ENCODE data around the gene CSAG2. TPM values are rescaled to one million over a fixed set of nuclear protein-coding genes. Genes with fewer than 3 reads are reported as not detected.
"Not testable (repeated sequence)": the region's sequence is repeated elsewhere in the genome, so short reads cannot be mapped to it uniquely, and the experiment has no call there.

CSAG2 gene, protein sequence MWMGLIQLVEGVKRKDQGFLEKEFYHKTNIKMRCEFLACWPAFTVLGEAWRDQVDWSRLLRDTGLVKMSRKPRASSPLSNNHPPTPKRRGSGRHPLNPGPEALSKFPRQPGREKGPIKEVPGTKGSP
- polyA plus RNA-seq (ENCODE audit: insufficient read length in 3 of 3), result not detected
- long read RNA-seq, donor 1, result 0 reads
- long read RNA-seq, donor 2, result 0 reads
- long read RNA-seq, donor 3, result 0 reads
- long read RNA-seq, donor 4, result 0 reads
- long read RNA-seq, donor 5, result 0 reads
- long read RNA-seq, donor 6, result 0 reads
- long read RNA-seq, donor 7, result 0 reads
- long read RNA-seq, donor 8, result 0 reads
- long read RNA-seq, donor 9, result 0 reads
- long read RNA-seq, donor 10, result 0 reads
- long read RNA-seq, donor 11, result 0 reads
- long read RNA-seq, donor 12, result 0 reads
- long read RNA-seq, donor 13, result 0 reads
- long read RNA-seq, donor 14, result 0 reads
- long read RNA-seq, donor 15, result 0 reads
- long read RNA-seq, donor 16, result 0 reads

DNA sequence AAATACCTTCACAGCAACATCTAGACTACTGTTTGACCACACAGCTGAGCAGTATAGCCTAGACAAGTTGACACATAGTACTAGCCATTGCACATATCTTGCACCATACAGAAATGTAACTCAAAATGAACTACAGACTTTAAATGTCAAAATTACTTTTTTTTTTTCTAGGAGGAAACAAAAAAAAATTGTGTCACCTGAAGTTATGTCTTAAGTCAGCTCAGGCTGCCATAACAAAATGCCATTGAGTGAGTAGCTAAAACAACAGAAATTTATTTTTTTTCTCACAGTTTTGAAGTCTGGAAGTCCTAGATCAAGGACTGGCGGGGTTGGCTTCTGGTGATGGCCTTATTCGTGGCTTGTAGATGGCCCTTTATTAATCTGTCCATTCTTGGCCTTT, at the start of gene CSAG2:
Gene CSAG2 (minus strand): TSS at position 101 of the 400 bp plus-strand sequence. CDS start 161 bp downstream, outside the sequence.
- not testable (repeated sequence) for DNase-seq (ENCODE audit: extremely low read depth in 1 of 11, low read depth in 9 of 11, low spot score in 4 of 11)

DNA sequence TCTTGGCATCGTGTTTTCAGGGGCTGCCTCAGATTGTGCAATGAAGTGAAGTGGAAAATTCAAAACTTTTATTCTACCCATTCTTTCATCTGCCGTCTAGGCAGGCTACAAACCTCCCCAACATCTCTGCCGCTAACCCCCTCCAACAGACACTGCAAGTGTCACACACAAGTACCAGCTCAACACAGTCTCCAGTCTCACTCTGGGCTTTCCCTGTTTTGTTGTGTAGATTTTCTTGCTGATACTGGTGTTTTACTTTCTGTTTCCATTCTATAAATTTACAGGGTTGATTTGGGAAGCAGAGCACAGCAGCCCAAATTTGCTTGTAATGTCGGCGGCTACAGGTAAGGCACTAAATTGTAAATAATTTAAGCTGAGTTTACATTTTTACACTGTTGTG, 45.8 kb upstream of the CSAG2 start:
- not testable (repeated sequence) for DNase-seq (ENCODE audit: extremely low read depth in 1 of 11, low read depth in 9 of 11, low spot score in 4 of 11)

DNA sequence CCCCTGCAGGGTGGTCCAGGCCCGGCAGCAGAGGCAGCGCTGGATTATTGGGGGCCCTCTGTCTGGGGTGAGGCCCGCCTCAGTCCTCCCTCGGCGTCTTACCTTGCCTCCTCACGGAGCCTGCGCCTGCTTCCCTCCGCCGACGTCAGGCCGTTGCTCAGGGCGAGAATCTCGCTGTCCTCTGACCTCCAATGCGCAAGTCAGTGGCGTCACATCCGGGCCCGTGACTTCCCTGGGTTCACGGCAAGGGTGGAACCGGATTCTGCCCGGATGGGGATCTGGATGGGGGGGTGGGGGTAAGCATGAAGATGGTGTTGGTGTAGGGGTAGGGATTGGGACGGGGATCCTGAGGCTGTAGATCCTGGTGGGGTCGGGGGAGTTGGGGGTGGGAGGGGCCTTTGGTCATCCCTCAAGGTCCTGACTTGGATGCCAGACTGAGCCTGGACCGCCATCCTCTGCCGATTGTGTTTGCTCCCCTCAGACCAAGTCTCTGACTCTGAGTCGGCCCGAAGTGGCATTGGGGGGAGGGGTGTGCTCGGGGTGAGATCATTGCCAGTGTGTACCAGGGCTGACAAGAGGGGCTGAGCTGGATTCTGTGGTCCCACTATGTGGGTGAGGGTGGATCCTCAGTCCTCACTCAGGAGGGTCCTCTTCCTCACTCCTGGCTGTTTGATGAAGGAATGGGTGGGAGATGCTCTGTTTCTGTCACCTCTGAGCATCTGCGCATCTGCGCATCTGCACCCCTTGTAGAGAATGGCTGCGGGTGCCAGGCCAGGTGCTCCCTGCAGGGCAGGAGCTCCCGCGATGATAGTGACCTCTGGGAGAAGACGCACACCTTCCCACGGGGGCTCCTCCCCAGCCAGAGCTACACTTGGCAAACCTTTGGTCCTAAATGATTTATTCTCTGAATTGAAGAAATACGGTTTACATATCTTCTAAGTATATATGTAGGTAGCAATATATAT, 44.9 kb upstream of the CSAG2 start, which contains the start of gene MAGEA2:
Gene MAGEA2 (minus strand): TSS at position 157 of the 965 bp plus-strand sequence. CDS start 2,479 bp downstream, outside the sequence.
- DNase-seq (ENCODE audit: extremely low read depth in 1 of 11, low read depth in 9 of 11, low spot score in 4 of 11), result not testable (repeated sequence)

DNA sequence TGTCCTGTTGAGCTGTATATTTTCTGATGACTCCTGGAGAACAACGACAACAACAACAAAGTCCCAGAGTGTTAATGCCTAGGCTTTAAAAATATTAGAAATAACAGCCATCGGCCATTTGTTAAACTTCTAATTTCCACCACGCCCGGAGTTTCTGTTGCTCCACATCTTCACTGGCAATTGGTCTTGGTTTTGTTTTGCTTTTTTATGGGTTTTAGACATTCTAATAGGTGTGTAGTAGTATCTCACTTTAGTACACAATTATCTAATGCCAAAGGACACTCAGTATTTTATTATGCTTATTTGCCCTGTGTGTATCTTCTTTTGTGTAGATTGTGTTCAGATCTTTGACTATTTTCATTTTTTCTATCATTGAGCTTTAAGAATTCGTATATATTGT, 29.5 kb upstream of the CSAG2 start:
- DNase-seq (ENCODE audit: extremely low read depth in 1 of 11, low read depth in 9 of 11, low spot score in 4 of 11), result no peak

DNA sequence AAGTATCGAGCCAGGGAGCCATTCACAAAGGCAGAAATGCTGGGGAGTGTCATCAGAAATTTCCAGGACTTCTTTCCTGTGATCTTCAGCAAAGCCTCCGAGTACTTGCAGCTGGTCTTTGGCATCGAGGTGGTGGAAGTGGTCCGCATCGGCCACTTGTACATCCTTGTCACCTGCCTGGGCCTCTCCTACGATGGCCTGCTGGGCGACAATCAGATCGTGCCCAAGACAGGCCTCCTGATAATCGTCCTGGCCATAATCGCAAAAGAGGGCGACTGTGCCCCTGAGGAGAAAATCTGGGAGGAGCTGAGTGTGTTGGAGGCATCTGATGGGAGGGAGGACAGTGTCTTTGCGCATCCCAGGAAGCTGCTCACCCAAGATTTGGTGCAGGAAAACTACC, 27.5 kb upstream of the CSAG2 start:
- DNase-seq (ENCODE audit: extremely low read depth in 1 of 11, low read depth in 9 of 11, low spot score in 4 of 11), result not testable (repeated sequence)

DNA sequence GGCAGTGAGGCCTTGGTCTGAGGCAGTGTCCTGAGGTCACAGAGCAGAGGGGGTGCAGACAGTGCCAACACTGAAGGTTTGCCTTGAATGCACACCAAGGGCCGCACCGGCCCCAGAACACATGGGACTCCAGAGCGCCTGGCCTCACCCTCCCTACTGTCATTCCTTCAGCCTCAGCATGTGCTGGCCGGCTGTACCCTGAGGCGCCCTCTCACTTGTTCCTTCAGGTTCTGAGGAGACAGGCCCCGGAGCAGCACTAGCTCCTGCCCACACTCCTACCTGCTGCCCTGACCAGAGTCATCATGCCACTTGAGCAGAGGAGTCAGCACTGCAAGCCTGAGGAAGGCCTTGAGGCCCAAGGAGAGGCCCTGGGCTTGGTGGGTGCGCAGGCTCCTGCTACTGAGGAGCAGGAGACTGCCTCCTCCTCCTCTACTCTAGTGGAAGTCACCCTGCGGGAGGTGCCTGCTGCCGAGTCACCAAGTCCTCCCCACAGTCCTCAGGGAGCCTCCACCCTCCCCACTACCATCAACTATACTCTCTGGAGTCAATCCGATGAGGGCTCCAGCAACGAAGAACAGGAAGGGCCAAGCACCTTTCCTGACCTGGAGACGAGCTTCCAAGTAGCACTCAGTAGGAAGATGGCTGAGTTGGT, 26.9 kb upstream of the CSAG2 start:
- no peak for DNase-seq (ENCODE audit: extremely low read depth in 1 of 11, low read depth in 9 of 11, low spot score in 4 of 11)

DNA sequence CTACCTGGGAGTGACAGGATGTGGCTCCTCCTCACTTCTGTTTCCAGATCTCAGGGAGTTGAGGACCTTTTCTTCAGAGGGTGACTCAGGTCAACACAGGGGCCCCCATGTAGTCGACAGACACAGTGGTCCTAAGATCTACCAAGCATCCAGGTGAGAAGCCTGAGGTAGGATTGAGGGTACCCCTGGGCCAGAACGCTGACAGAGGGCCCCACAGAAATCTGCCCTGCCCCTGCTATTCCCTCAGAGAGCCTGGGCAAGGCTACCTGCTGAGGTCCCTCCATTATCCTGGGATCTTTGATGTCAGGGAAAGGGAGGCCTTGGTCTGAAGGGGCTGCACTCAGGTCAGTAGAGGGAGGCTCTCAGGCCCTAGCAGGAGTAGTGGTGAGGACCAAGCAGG, 26.0 kb upstream of the CSAG2 start:
- no peak for DNase-seq (ENCODE audit: extremely low read depth in 1 of 11, low read depth in 9 of 11, low spot score in 4 of 11)

DNA sequence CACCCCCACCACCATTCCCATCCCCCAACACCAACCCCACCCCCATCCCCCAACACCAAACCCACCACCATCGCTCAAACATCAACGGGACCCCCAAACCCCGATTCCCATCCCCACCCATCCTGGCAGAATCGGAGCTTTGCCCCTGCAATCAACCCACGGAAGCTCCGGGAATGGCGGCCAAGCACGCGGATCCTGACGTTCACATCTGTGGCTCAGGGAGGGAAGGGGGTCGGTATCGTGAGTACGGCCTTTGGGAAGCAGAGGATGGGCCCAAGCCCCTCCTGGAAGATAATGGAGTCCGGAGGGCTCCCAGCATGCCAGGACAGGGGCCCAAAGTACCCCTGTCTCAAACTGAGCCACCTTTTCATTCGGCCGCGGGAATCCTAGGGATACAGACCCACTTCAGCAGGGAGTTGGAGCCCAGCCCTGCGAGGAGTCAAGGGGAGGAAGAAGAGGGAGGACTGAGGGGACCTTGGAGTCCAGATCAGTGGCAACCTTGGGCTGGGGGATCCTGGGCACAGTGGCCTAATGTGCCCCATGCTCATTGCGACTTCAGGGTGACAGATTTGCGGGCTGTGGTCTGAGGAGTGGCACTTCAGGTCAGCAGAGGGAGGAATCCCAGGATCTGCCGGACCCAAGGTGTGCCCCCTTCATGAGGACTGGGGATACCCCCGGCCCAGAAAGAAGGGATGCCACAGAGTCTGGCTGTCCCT, 25.2 kb upstream of the CSAG2 start:
- DNase-seq (ENCODE audit: extremely low read depth in 1 of 11, low read depth in 9 of 11, low spot score in 4 of 11), result not testable (repeated sequence)

DNA sequence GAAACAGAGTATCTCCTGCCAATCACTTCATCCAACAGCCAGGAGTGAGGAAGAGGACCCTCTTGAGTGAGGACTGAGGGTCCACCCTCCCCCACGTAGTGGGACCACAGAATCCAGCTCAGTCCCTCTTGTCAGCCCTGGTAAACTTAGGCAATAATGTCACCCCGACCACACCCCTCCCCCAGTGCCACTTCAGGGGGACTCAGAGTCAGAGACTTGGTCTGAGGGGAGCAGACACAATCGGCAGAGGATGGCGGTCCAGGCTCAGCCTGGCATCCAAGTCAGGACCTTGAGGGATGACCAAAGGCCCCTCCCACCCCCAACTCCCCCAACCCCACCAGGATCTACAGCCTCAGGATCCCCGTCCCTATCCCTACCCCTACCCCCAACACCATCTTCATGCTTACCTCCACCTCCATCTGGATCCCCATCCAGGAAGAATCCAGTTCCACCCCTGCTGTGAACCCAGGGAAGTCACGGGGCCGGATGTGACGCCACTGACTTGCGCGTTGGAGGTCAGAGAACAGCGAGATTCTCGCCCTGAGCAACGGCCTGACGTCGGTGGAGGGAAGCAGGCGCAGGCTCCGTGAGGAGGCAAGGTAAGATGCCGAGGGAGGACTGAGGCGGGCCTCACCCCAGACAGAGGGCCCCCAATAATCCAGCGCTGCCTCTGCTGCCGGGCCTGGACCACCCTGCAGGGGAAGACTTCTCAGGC, 24.3 kb upstream of the CSAG2 start, which contains the start of the genes CSAG1 and MAGEA12:
Gene CSAG1 (minus strand): TSS at position 461 of the 715 bp plus-strand sequence. CDS start 1,261 bp downstream, outside the sequence.
Gene MAGEA12 (plus strand): TSS at position 497 of the 715 bp plus-strand sequence. CDS start 2,405 bp downstream, outside the sequence.
- no peak for DNase-seq (ENCODE audit: extremely low read depth in 1 of 11, low read depth in 9 of 11, low spot score in 4 of 11)

DNA sequence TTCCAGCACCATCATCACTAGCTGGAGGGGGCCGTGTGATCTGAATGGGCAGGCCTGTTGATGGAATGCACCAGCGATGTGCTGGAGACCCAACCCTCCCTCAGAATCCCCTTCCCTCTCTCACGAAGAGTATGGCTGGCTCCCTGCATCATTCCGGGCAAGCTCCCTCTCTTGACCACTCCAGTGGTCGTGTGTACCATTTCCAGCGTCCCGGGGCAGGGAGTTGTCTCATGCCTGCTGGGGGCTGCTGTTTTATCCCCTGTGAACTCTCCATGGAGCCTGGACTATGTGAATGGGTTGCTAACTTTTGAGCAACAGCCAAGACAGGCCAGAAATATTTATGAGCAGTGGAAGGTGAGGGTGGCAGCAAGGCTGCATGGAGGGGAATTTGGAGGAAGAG, 16.3 kb upstream of the CSAG2 start:
- DNase-seq (ENCODE audit: extremely low read depth in 1 of 11, low read depth in 9 of 11, low spot score in 4 of 11), result no peak

DNA sequence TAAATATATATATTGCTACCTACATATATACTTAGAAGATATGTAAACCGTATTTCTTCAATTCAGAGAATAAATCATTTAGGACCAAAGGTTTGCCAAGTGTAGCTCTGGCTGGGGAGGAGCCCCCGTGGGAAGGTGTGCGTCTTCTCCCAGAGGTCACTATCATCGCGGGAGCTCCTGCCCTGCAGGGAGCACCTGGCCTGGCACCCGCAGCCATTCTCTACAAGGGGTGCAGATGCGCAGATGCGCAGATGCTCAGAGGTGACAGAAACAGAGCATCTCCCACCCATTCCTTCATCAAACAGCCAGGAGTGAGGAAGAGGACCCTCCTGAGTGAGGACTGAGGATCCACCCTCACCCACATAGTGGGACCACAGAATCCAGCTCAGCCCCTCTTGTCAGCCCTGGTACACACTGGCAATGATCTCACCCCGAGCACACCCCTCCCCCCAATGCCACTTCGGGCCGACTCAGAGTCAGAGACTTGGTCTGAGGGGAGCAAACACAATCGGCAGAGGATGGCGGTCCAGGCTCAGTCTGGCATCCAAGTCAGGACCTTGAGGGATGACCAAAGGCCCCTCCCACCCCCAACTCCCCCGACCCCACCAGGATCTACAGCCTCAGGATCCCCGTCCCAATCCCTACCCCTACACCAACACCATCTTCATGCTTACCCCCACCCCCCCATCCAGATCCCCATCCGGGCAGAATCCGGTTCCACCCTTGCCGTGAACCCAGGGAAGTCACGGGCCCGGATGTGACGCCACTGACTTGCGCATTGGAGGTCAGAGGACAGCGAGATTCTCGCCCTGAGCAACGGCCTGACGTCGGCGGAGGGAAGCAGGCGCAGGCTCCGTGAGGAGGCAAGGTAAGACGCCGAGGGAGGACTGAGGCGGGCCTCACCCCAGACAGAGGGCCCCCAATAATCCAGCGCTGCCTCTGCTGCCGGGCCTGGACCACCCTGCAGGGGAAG, 5.0 kb upstream of the CSAG2 start, which contains the start of gene MAGEA2B:
Gene MAGEA2B (plus strand): TSS at position 814 of the 973 bp plus-strand sequence. CDS start 2,479 bp downstream, outside the sequence.
- DNase-seq (ENCODE audit: extremely low read depth in 1 of 11, low read depth in 9 of 11, low spot score in 4 of 11), result not testable (repeated sequence)

DNA sequence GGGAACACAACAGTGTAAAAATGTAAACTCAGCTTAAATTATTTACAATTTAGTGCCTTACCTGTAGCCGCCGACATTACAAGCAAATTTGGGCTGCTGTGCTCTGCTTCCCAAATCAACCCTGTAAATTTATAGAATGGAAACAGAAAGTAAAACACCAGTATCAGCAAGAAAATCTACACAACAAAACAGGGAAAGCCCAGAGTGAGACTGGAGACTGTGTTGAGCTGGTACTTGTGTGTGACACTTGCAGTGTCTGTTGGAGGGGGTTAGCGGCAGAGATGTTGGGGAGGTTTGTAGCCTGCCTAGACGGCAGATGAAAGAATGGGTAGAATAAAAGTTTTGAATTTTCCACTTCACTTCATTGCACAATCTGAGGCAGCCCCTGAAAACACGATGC, 4.1 kb upstream of the CSAG2 start:
- not testable (repeated sequence) for DNase-seq (ENCODE audit: extremely low read depth in 1 of 11, low read depth in 9 of 11, low spot score in 4 of 11)

DNA sequence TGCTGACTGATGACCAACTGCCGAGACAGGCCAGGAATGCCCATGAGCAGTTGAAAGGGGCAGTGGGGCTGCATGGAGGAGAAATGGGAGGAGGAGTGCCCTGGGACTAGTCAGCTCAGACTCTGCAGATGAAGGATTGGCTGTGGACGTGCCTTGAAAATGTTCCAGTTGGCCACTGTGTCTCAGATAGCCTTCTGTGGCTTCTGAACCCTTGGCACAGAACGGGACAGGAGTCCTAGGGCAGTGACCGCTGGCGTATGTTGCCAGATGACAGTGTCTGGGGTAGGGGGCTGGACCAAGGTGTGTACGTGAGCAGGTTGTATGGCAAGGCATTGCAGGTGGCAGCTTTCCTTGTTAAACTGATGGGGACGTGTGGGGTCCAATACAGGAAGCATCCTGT, 2.6 kb downstream of the CSAG2 start:
- not testable (repeated sequence) for DNase-seq (ENCODE audit: extremely low read depth in 1 of 11, low read depth in 9 of 11, low spot score in 4 of 11)

DNA sequence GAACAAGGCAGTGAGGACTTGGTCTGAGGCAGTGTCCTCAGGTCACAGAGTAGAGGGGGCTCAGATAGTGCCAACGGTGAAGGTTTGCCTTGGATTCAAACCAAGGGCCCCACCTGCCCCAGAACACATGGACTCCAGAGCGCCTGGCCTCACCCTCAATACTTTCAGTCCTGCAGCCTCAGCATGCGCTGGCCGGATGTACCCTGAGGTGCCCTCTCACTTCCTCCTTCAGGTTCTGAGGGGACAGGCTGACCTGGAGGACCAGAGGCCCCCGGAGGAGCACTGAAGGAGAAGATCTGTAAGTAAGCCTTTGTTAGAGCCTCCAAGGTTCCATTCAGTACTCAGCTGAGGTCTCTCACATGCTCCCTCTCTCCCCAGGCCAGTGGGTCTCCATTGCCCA, 8.7 kb downstream of the CSAG2 start:
- DNase-seq (ENCODE audit: extremely low read depth in 1 of 11, low read depth in 9 of 11, low spot score in 4 of 11), result not testable (repeated sequence)

DNA sequence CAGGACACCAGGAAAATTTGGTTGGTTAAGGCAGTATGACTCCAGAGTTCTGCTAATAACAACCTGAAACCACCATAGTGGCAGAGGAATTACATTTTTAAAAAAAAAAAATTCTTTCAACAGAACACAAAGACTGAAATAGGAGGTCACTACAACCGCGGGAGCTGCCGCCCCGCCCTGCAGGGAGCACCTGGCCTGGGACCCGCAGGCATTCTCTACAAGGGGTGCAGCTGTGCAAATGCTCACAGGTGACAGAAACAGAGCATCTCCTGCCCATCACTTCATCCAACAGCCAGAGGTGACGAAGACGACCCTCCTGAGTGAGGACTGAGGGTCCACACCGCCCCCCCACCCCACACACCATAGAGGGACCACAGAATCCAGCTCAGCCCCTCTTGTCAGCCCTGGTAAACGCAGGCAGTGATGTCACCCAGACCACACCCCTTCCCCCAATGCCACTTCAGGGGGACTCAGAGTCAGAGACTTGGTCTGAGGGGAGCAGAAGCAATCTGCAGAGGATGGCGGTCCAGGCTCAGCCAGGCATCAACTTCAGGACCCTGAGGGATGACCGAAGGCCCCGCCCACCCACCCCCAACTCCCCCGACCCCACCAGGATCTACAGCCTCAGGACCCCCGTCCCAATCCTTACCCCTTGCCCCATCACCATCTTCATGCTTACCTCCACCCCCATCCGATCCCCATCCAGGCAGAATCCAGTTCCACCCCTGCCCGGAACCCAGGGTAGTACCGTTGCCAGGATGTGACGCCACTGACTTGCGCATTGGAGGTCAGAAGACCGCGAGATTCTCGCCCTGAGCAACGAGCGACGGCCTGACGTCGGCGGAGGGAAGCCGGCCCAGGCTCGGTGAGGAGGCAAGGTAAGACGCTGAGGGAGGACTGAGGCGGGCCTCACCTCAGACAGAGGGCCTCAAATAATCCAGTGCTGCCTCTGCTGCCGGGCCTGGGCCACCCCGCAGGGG, 10.8 kb downstream of the CSAG2 start, which contains the start of gene MAGEA3:
Gene MAGEA3 (plus strand): TSS at position 843 of the 980 bp plus-strand sequence. CDS start 2,039 bp downstream, outside the sequence.
- DNase-seq (ENCODE audit: extremely low read depth in 1 of 11, low read depth in 9 of 11, low spot score in 4 of 11), result not testable (repeated sequence)
